Fibroblast of skin of back (primary cell): ENCODE results near the gene PEAK3.

Experiments
- DNase-seq: peaks from one replicate; pipeline ENCODE4 v3.0.0-alpha.2; 2013

Gene PEAK3

GRCh38 chr19:2270423-2271233 is 11.3 kb downstream of the PEAK3 start:
- DNase-seq: peak; percentile 83

GRCh38 chr19:2270157-2270422 is 11.9 kb downstream of the PEAK3 start:
- DNase-seq: no peak

- peak; percentile 96 for DNase-seq
Measured at GRCh38 chr19:2269244-2270156, 12.5 kb downstream of the PEAK3 start.

GRCh38 chr19:2268861-2269243 is 13.1 kb downstream of the PEAK3 start:
- no peak for DNase-seq

GRCh38 chr19:2268480-2268830 is 13.5 kb downstream of the PEAK3 start:
- DNase-seq: no peak

GRCh38 chr19:2266183-2266993 is 15.6 kb downstream of the PEAK3 start:
- DNase-seq: peak; percentile 74

GRCh38 chr19:2261438-2262172 is 20.4 kb downstream of the PEAK3 start:
- no peak for DNase-seq

GRCh38 chr19:2260341-2260805 is 21.6 kb downstream of the PEAK3 start:
- no peak for DNase-seq

GRCh38 chr19:2259336-2259735 is 22.6 kb downstream of the PEAK3 start:
- peak; percentile 54 for DNase-seq

GRCh38 chr19:2255982-2256685 is 25.8 kb downstream of the PEAK3 start, which contains the start of gene JSRP1:
Gene JSRP1 (minus strand): TSS chr19:2256417. CDS start chr19:2255314, 1,103 bp downstream.
- no peak for DNase-seq

- DNase-seq: no peak
Measured at GRCh38 chr19:2255112-2255845, 26.7 kb downstream of the PEAK3 start.

GRCh38 chr19:2254064-2254872 is 27.7 kb downstream of the PEAK3 start:
- no peak for DNase-seq

GRCh38 chr19:2253106-2254063 is 28.6 kb downstream of the PEAK3 start:
- DNase-seq: no peak

GRCh38 chr19:2252797-2253105 is 29.2 kb downstream of the PEAK3 start:
- no peak for DNase-seq

GRCh38 chr19:2252055-2252796 is 29.7 kb downstream of the PEAK3 start:
- no peak for DNase-seq

GRCh38 chr19:2251106-2252054 is 30.6 kb downstream of the PEAK3 start:
- DNase-seq: no peak

- DNase-seq: no peak
Measured at GRCh38 chr19:2250766-2251105, 31.2 kb downstream of the PEAK3 start.
